Retina (tissue), 1 donor: ENCODE data around the gene CEP128.
"Not testable (repeated sequence)": the region's sequence is repeated elsewhere in the genome, so short reads cannot be mapped to it uniquely, and the experiment has no call there.

ENCODE experiments used
- DNase-seq: peaks from one replicate; pipeline ENCODE4 v3.0.0-alpha.2; 2016

CEP128 gene

GRCh38 chr14:80951491-80951890, 10.0 kb upstream of the CEP128 start:
- no peak for DNase-seq

DNA sequence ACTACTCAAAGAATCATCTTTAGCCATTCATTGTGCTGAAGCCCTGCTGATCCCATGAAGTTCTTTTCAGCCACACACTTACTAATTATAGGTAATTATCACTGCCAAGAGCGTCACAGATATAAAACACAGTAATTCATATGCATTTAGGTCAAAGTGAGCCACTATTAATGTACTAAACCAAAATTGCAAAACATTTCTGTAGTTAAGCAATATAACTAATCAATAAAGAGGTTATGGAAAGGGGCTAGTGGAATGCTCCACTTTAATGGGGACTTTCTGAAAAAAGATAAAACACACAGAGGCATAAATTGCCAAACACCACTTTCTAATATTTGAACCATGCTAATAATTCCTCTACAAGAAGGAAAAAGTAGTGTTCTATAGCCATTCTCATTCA, 6.8 kb upstream of the CEP128 start:
- DNase-seq, result no peak

GRCh38 chr14:80946797-80947196, 5.3 kb upstream of the CEP128 start:
- DNase-seq, result no peak

DNA sequence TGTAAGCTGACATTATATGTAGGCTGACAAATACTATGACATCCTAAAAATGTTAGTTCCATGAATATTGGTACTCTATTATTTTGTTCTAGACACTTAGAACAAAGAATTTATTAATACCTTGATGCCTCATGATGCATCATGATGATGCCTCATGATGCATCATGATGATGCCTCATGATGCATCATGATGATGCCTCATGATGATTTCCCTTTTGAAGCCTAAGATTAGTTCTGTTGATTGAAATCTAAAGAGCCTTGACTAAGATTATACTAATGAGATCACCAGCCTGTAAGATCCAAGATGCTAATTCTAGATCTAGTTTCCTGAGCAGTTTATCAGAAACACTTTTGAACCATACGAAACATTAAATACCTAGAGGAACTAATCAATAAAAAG, 4.6 kb upstream of the CEP128 start:
- no peak for DNase-seq

GRCh38 chr14:80944861-80945617, 3.5 kb upstream of the CEP128 start:
- DNase-seq, result no peak

- no peak for DNase-seq
These were observed 658 bp upstream of the CEP128 start for GRCh38 chr14:80942191-80942600.

- DNase-seq, result no peak
These were observed 1.4 kb downstream of the CEP128 start for GRCh38 chr14:80940146-80940545.

DNA sequence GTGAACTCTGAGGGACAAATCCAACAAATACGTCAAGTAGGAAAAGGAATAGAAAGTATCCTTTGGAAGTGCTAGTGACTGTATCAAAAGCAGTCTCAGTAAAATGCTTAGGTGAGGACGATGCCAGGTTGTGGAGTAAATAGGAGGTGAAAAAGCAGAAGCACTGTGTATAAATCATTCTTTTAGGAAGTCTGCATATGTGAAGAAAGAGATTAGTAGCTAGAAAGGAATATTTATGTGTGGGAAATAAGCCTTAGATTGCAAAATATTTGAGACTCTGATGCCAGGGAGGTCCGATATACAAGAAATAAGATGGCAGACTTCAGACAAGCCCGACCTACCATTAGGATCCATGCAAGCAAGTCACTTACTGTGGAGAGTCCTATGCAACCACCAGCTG, 7.9 kb downstream of the CEP128 start:
- DNase-seq, result no peak

- no peak for DNase-seq
These were observed 8.3 kb downstream of the CEP128 start for GRCh38 chr14:80933282-80933681.

DNA sequence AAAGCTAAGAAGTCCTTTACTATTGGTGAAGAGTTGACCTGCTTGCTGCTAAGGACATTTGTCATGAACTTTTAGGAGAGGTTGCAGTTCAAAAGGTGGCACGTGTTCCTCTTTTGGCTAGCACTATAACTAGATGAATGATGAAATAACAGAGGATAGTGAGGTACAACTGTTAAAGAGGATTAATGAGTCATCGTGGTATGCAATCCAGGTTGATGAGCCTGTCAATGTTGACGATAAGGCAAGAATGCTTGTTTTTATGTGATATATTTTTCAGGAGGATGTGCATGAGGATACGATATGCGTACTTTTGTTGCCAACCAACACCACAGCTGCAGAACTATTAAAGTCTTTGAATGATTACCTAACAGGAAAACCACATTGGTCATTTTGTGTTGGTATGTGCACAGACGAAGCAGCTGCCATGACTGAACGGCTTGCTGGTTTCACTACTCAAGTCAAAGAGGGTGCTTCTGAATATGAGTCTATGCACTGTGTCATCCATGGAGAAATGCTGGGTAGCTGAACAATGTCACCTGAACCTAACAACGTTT, 10.6 kb downstream of the CEP128 start:
- DNase-seq, result no peak

DNA sequence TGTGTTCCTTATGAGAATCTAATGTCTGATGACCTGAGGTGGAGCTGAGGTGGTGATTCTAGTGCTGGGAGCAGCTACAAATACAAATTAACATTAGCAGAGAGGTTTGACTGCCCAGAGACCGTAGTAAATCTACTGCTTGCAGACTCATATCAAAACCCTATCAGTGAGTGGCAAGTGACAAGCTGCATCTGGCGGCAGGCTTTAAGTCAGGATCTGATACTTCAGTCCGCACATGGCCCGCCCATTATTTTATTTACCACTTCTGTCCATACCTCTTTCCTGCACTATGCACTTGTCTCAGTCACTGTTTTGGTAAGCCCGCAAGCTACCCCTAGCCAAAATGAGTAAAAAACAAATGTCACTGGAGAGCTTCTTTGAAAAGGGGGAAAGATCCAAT, 11.4 kb downstream of the CEP128 start:
- no peak for DNase-seq

GRCh38 chr14:80927083-80927989, 14.2 kb downstream of the CEP128 start:
- DNase-seq, result no peak

GRCh38 chr14:80926397-80927082, 15.0 kb downstream of the CEP128 start:
- no peak for DNase-seq

DNA sequence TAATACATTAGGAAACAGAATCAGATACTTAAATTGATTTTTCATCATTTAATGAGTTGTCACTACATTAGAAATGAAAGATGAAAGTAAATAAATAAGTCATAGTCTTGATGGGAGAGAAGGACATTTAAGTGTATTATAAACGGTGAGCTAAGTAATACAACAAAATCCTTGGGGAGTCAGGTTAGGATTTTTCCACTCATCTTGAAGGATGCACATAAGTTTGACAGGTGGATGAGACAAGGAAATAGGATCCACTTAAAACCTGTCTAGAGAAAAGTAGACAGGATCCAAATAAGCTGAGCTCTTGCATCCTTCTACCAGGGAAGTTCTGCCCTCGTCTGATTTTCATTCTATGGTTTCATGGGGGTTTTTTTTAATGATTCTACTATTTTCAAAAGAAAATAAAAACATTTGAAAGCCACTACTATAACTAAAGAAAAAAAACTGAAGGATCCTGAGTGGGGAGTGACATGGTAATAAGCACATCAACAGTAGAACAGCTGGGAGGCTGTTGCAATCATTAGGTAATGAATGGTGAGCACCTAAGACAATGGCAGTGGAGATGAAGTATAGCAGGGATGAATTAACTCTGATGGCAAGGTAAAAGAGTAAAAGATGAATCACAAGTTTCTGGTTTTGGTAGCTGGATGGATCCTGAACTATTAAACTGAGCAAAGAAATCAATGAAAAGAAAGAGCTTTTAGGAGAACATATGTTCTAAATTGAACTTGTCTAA, 17.0 kb downstream of the CEP128 start:
- no peak for DNase-seq

DNA sequence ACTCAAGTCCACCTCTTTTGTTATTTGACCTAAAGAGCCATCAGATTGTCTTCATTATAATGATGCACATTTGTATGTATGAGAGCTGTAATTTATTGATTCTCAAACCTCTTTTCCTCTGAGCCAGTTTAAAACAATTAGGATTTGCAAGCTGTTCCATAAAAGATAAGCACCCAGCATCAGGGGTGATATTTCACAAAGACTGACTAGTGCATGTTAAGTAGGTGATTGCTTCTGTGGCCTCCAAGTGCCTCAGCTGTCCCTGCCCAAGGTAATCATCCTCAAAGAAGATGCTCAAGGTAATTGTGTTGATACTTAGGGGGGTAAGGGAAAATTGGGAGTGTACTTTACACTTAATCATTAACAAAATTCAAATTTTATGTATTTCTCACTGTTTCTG, 18.2 kb downstream of the CEP128 start:
- DNase-seq, result no peak

DNA sequence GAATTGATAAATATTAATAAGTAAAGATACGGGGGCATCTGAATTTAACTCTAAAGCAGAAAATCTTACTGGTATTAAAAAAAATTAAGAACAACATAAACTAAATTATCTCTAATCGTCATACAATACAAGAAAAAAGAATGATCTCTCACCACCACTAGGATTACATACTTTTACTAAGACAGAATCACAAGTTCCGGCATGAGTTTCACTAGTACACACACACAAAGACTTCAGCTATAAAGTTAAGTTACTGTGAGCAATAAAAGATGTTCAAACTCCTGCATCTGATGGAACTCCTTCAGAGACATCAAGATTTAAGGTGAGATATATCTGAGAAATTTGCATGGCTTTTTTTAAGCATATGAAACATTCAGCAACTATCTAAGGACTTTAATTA, 21.9 kb downstream of the CEP128 start:
- no peak for DNase-seq

DNA sequence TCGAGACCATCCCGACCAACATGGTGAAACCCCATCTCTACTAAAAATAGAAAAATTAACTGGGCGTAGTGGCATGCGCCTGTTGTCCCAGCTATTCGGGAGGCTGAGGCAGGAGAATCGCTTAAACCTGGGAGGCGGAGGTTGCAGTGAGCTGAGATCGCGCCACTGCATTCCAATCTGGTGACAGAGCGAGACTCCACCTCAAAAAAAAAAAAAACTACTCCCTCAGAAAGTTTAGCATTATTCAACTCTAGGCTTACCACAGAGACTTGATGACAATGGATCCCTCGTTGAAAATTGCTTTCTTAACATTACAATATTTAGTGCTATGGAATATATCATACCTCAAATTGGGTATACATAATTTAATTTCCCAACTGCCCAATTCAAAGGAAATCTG, 29.5 kb downstream of the CEP128 start:
- DNase-seq, result not testable (repeated sequence)

DNA sequence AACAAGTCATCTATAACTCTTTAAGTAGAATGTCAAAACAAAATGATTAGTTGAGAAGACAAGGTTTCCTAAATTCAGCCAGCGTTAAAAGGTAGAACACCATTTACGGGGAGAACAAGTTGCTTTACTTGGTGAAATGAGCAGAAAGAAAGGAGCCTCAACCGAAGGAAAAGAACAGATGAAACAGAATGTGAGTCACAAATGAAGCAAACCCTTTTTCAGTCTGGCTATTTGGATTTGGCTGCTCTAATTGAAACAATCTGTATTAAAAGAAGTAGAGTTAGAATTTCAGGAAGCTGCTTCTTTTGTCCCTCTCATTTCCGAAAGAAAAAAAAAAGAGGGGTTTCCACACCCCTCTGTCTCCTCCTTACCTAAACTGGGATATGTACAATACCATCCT, 34.6 kb downstream of the CEP128 start:
- no peak for DNase-seq

- no peak for DNase-seq
These were observed 35.2 kb downstream of the CEP128 start for GRCh38 chr14:80906336-80906735.

- DNase-seq, result no peak
These were observed 38.9 kb downstream of the CEP128 start for GRCh38 chr14:80902608-80903007.

- DNase-seq, result no peak
These were observed 39.7 kb downstream of the CEP128 start for GRCh38 chr14:80901822-80902221.

DNA sequence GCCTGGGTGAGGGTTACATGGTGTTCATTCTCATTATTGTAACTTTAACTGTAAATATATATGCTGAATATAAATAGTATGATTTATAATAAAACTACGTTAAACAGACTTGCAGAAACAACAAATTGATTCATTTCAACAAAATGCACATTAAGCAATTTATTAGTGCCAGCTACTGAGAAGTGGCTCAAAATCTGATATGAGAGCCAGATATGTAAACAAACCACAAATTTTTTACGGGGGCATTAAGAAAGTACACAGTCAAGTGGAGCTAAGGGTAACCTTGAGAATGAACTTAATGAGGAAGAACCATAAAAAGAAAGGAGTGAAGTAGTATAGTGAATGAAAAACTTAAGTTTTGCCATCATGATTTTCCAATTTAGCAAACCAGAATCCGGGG, 40.3 kb downstream of the CEP128 start:
- DNase-seq, result no peak

GRCh38 chr14:80872645-80873044, 68.9 kb downstream of the CEP128 start:
- DNase-seq, result no peak
